ENCODE measurements around the gene PDXK.

Gene PDXK

DNA sequence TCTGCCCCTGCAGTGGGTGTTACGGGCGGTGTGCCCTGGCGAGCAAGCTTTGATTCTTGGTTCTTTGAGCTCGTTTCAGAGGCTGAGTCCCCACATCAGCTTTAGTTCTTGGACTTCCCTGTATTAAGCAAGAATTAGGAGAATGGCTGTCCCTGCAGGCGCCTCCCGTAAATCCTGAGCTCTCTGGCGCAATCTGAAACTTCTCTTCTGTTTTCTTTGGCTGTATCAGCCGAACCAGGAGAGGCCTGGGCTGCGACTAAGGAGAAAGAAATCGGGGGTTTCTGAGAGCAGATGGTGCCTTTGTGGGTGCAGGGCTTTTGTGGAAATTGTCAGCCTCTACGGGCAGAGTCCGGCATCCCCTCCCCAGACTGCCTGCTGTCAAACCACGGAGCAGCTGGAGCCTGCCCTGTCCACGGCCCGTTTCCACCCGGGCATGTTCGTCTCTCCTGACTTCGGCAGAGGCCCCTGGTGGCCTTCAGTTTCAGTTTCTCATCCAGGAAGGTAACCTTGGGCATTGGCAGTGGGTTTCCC is 39.2 kb downstream of the PDXK start:
- ATAC-seq (no peak), DNase-seq (ENCODE audit: low spot score in 2 of 2) (no peak)
- H3K9me3 Mint-ChIP-seq: no peaks in the 10 kb centered on the region
- H3K4me1 Mint-ChIP-seq: no peaks in the 10 kb centered on the region
- peaks cover 53% of the 10 kb centered on the region for H3K36me3 Mint-ChIP-seq
- H3K4me3 Mint-ChIP-seq: no peak overlapping the region
- H3K27ac Mint-ChIP-seq: no peak overlapping the region

DNA sequence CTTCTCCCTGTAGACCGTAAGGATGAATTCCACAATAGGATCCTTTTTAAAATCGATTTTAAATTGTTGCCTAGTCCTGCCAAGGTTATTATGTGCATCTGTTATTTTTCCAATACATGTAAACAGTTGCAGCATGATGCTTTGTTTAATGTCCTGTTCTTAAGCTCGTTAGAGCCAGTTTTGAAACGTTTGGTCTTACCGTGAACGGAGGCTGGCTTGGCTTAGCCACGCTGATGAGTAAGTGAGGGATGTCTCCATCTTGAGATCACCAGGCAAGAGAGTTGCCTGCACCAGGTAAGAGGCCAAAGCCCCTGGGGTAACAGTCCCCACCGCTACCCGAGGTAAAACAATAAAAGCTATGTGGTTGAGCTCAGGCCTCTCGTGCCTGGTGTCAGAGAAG is 39.9 kb downstream of the PDXK start:
- Mint-ChIP-seq H3K4me1 (no peaks in the 10 kb centered on the region), H3K27ac (no peak overlapping the region)
- DNase-seq (ENCODE audit: low spot score in 2 of 2): no peak

DNA sequence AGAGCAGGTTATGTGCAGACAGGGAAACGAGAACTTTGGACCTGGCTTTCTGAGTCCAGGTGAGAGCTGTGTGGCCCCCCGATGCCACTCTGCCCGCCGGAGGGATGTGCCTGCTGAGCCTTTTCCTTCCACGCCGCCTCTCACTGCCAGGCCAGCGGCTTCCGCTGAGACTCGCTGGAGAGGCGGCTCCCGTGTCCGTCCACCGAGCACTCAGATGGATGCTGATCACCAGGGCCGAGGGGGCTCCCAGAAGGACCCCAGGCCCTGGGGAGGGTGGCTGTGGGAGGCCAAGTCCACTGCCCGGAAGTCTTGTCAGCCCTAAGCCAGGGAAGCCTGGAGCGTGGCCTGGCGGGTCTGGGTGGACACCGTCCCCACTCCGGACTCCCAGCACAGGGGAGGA is 40.7 kb downstream of the PDXK start:
- ATAC-seq (no peak), DNase-seq (ENCODE audit: low spot score in 2 of 2) (no peak)
- no peak overlapping the region for H3K27ac Mint-ChIP-seq
- no peaks in the 10 kb centered on the region for H3K9me3 Mint-ChIP-seq
- H3K4me3 Mint-ChIP-seq: no peak overlapping the region
- peaks cover 45% of the 10 kb centered on the region for H3K36me3 Mint-ChIP-seq
- H3K4me1 Mint-ChIP-seq: no peaks in the 10 kb centered on the region

More for the DNA sequence above, 39.9 kb downstream of the PDXK start:
- peaks cover 52% of the 10 kb centered on the region for H3K36me3 Mint-ChIP-seq
- H3K9me3 Mint-ChIP-seq: no peaks in the 10 kb centered on the region
- ATAC-seq: no peak
- H3K4me3 Mint-ChIP-seq: no peak overlapping the region

DNA sequence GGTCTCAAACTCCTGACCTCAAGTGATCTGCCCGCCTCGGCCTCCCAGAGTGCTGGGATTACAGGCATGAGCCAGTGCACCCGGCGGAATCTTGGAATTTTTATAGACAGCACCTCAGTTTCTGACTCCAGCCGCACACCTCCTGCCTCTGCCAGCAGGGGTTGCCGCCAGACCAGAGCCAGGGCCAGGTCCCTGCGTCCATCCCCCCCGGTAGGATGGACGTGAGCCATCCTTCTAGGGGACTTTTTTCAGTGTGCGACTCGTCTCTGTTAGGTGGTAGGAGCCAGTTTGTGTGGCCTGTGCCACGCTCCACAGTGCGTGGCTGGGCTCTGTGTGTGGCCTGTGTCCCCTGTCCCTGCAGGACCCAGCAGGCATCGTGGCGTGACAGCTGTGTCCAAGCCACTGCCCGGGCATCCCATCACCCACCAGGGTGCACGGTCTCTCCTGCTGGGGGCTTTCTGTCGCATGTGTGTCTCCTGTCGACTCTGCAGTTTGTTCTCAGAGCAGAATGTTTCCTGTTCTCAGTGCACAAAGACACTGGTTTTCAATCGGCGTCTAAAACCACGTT is 41.5 kb downstream of the PDXK start:
- ATAC-seq: no peak
- no peaks in the 10 kb centered on the region for H3K4me1 Mint-ChIP-seq
- no peaks in the 10 kb centered on the region for H3K9me3 Mint-ChIP-seq
- no peak for DNase-seq (ENCODE audit: low spot score in 2 of 2)
- H3K36me3 Mint-ChIP-seq: peaks cover 41% of the 10 kb centered on the region
- H3K4me3 Mint-ChIP-seq: no peak overlapping the region
- no peak overlapping the region for H3K27ac Mint-ChIP-seq

DNA sequence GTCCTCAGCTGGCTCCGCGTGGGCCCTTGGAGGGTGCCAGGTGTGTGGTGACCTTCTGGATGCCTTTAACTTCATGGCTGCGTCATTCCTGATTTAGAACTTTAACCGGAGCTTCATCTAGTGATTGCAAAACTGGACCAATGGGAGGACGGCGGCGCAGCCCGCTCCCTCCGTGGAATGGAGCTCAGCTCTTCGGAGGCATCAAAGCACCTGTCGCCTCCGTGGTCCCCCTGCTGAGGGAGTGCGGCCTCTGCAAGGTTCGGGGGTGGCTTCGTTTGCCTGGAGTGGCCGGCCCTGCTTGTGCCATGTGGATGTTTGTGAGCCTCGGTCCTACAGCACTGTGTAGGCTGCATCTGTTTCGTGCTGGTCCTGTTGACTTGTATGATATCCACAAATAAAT is 43.0 kb downstream of the PDXK start:
- Mint-ChIP-seq H3K4me1 (no peaks in the 10 kb centered on the region), H3K36me3 (peaks cover 27% of the 10 kb centered on the region), H3K4me3 (no peak overlapping the region), H3K9me3 (no peaks in the 10 kb centered on the region), H3K27ac (no peak overlapping the region)
- no peak for ATAC-seq
- no peak for DNase-seq (ENCODE audit: low spot score in 2 of 2)

DNA sequence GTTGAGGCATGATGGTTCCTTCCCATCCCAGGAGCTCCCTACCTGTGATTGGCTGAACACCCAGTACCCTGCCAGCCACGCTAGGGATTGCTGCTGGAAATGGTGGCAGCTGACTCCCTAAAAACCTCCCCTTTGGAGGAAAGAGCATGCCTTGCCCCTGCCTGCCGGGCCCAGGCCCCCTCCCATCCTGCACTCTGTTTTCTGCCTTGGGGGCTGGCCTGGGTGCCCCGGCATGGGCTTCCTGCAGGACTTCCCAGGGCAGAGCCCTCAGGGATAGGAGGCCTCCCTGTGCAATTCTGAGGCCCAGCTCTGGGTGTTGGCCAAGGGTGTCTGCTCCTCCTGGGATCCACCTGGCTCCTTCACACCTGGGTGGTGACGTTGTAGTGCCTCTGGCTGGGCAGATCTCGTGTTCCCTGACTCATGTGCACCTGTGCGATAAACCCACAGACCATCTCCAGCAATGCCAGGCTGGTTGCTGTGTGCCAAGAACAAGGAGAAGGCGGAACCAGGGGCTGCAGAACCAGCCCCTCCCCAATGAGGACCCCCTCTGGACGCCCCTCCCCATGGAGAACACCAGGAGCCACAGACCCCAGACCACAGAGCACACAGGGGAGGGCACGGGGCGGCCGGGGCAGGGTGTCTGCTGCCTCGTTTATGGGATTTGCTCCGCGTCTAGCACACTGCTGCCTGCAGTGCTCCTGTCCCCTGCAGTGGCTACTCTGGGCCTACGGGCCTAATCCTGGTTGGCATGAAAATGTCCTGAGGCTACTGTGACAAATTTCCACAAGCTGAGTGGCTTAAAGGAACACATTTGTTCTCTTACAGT is 43.6 kb downstream of the PDXK start:
- DNase-seq (ENCODE audit: low spot score in 2 of 2) (no peak), ATAC-seq (no peak)
- Mint-ChIP-seq H3K9me3 (no peaks in the 10 kb centered on the region), H3K27ac (no peak overlapping the region), H3K4me1 (no peaks in the 10 kb centered on the region), H3K4me3 (no peak overlapping the region), H3K36me3 (peaks cover 27% of the 10 kb centered on the region)

DNA sequence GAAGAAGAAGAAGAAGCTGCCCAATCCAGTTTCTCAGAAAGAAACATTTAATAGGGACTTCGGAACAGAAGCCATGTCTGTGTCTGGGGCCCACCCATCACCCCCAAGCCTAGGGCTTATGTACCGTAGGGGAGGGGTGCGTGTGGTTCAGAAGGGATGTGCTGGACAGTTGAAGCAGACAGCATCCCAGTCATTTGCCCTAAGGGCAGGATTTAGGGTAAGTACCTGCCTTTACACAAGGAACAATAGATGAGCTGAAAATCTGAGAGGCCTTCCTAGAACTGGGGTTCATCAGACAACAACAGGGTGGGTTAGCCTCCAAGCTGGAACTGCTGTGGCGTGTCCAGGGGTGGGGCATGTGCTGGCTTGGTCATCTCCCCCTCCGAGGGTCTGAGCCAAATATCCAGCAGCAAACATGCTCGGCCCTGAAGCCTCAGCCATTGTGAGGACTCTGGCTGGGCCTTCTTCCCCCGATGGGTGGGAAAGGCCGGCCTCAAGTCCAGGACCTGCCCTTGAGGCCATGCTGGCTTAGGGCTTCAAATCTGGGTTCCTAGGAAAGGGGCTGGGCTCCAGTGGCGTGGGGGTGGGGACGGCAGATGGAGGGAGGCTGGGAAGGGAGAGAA is 45.1 kb downstream of the PDXK start:
- Mint-ChIP-seq H3K9me3 (no peaks in the 10 kb centered on the region), H3K27ac (peak overlapping the region; percentile 54), H3K36me3 (peaks cover 24% of the 10 kb centered on the region)

DNA sequence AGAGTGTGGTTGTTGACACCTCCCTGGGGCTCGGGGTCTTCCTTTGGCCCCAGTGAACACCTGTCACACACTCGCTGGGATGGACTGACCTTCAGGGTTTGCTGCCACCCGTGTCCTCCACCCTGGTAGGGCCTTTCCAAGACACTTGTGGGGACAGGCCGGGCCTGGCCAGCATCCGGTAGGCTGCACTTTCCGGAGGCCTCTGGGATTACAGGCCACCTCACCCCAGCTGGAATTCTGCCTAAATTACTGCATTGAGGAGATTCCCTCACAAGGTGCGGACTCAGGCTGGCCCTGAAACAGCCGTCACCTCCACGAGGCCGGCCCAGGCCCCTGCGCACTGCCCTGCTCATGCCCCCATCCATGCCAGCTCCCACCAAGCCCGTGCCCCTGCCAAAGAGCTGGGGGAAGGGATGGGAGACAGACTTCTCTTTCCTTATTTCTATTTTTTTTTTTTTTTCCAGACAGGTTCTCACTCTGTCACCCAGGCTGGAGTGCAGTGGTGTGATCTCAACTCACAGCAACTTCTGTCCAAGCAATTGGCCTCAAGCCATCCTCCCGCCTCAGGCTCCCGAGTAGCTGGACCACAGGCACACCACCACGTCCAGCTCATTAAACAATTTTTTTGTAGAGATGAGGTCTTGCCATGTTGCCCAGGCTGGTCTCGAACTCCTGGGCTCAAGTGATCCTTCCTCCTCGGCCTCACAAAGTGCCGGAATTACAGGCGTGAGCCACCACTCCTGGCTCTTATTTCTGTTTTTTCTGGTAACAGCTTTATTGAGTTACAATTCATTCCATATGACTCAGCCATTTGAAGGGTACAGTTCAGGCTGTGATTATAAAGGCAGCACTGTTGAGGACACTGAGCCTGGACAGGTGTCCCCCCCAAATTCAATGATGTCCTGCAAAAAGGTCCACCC is 45.9 kb downstream of the PDXK start:
- H3K4me3 Mint-ChIP-seq: no peak overlapping the region
- no peak overlapping the region for H3K27ac Mint-ChIP-seq
- H3K4me1 Mint-ChIP-seq: no peaks in the 10 kb centered on the region
- peaks cover 17% of the 10 kb centered on the region for H3K36me3 Mint-ChIP-seq
- ATAC-seq: no peak
- H3K9me3 Mint-ChIP-seq: no peaks in the 10 kb centered on the region
- DNase-seq (ENCODE audit: low spot score in 2 of 2): no peak

More for the DNA sequence above, 45.1 kb downstream of the PDXK start:
- H3K4me1 Mint-ChIP-seq: no peaks in the 10 kb centered on the region
- ATAC-seq (no peak), DNase-seq (ENCODE audit: low spot score in 2 of 2) (no peak)
- H3K4me3 Mint-ChIP-seq: no peak overlapping the region

DNA sequence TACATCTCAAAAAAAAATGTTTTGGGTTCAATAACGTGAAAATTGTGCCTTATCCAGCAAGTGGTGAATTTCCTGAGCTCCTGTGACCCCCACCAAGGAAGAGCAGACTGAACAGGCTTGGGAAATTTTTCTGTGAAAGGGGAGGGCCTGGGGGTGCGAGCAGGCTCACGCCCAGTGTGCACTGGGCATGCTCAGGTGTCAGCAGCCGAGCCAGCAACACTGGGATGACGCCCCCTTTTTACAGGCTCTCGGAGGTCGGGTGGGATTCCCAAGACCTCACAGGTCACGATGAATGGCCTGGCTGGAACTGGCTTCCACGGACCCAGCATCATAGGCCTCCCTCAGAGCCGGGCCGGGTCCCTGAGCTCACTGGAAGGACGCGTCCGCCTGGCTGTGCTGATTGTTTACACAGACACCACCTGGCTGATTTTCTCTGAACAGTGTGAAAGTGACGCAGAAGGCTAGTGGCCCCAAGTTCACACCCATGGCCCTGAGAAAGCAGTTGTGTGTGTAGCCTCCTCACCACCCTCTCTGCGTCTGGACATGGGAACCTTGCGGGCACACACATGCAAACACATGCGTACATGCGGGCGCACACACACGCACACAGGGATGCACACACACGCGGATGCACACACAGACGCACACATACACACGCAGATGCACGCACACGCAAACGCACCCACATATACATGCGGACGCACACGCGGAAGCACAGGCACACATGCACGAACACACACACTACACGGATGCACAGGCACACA is 48.0 kb downstream of the PDXK start:
- DNase-seq (ENCODE audit: low spot score in 2 of 2) (no peak), ATAC-seq (no peak)
- H3K4me1 Mint-ChIP-seq: peaks cover 8% of the 10 kb centered on the region
- no peaks in the 10 kb centered on the region for H3K9me3 Mint-ChIP-seq
- H3K4me3 Mint-ChIP-seq: no peak overlapping the region
- H3K27ac Mint-ChIP-seq: no peak overlapping the region
- H3K36me3 Mint-ChIP-seq: peaks cover 11% of the 10 kb centered on the region

DNA sequence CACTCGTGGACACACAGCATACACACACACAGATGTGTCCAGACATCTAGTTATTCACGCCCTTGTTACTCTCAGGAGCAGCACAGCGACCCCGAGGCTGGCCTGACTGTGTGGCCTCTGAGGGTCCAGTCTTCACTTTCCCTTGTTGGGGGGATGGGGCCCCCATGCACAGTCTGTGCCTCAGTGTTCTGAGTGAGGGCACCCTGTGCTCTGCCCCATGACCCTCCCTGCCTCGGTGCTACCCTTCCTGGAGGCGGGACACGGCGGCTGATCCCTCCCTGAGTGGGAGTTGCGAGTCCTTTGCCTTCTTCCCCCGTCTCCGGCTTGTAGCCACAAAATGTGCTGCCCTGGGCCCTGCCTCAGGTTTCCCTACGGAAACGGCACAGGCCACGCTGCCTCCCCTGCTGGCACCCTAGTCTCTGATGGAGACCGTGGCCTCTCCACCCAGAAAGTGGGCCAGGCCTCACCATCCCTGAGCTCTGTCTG is 48.6 kb downstream of the PDXK start:
- ATAC-seq (no peak), DNase-seq (ENCODE audit: low spot score in 2 of 2) (no peak)
- Mint-ChIP-seq H3K4me3 (no peak overlapping the region), H3K27ac (no peak overlapping the region), H3K9me3 (no peaks in the 10 kb centered on the region), H3K4me1 (peaks cover 8% of the 10 kb centered on the region), H3K36me3 (peaks cover 13% of the 10 kb centered on the region)

DNA sequence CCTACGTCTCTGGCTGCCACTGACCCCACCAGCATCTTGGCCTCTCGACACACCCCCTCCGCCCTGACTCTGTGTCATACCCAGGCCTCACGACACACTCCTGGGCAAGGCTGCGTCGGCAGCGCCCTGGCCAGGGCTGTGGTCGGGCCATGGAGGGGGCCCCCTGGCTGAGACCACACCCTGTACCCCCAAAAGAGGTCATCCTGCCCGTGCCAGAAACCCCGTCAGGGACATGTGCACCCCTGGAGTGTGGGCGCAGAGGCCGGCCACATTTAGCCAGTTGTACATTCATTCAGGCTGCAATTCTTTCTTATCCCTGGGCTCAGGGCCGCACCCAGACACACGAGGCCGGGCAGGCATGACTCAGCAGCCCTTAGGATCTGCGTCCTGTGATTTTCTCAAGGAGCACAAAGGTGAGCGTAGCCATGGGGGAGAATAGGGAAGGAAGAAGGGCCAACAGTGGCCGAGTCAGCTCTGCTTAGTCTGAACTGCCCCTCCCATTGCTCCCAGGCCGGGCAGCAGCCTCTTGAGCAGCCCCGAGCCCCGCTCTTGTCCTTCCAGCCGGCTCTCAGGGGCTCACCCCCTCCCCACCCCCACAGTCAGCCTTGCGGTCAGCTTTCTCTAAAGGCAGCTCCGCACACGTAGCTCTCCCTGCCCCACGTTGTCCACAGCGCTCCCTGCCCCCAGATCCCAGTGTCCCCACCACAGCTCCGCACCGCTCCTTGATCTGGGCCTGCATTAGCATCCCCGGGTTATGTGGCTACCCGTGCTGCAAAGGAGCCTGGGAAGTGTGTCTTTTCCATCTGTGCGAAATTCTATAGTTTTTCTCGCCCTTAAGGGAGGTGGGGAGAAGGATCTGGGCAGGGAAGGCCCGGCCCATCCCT is 49.3 kb downstream of the PDXK start:
- DNase-seq (ENCODE audit: low spot score in 2 of 2) (no peak), ATAC-seq (peak; percentile 8)
- Mint-ChIP-seq H3K36me3 (peaks cover 19% of the 10 kb centered on the region), H3K27ac (peak overlapping the region; percentile 69), H3K9me3 (no peaks in the 10 kb centered on the region), H3K4me1 (peaks cover 10% of the 10 kb centered on the region), H3K4me3 (no peak overlapping the region)

DNA sequence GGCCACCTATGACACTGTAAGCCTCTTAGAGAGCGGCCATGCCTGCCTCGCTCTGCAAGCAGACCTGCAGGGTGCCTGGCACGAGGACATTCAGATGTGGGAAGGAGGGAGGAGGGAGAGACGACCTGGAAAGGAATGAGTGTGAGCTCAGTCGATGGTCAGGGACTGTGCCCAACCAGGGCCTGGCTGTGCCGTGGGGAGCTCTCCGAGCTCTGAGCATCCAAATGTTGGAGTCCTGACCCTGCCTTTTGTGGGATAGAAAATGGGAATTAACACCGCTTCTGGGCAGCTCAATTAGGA is 49.9 kb downstream of the PDXK start:
- Mint-ChIP-seq H3K27ac (peak overlapping the region; percentile 69), H3K4me3 (no peak overlapping the region), H3K36me3 (peaks cover 21% of the 10 kb centered on the region), H3K4me1 (peaks cover 16% of the 10 kb centered on the region), H3K9me3 (no peaks in the 10 kb centered on the region)
- no peak for DNase-seq (ENCODE audit: low spot score in 2 of 2)
- no peak for ATAC-seq

DNA sequence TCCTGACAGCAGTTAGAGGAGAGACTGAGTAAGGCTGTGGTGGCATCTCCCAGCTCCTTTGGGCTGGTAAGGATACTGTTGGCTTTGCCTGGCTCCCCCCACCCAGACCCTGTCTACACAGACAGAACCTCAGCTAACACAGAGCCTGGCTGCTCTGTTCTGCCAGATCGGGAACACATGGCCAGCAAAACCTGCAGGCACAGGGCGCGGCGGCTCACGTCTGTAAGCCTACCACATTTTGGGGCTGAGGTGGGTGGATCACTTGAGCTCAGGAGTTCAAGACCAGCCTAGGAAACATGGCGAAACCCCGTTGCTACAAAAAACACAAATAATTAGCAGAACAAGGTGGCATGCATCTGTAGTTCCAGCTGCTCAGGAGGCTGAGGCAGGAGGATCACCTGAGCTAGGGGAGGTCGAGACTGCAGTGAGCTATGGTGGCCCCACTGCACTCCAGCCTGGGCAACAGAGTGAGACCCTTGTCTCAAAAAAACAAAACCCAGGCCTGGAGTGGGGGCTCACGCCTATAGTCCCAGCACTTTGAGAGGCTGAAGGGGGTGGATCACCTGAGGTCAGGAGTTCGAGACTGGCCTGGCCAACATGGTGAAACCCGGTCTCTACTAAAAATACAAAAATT is 50.5 kb downstream of the PDXK start:
- Mint-ChIP-seq H3K9me3 (no peaks in the 10 kb centered on the region), H3K4me1 (peaks cover 21% of the 10 kb centered on the region), H3K36me3 (peaks cover 26% of the 10 kb centered on the region), H3K4me3 (no peak overlapping the region), H3K27ac (peak overlapping the region; percentile 69)
- DNase-seq (ENCODE audit: low spot score in 2 of 2): no peak
- ATAC-seq: no peak

All from stimulated activated effector memory CD8-positive, alpha-beta T cell treated with anti-CD3 and anti-CD28 coated beads, Interleukin-12 subunit alpha, Interleukin-12 subunit beta, amount 100 ng/mL, for 72 hours (primary cell).